DMS114 treated with DMSO at 0.1 percent for 48 hours (cell line): ENCODE data around the gene BCL11A.

Experiments
- DNase-seq: peaks from one replicate; lab custom pipeline; 2025; ENCODE audit not compliant: unreplicated experiment; lab: John Stamatoyannopoulos, UW

The BCL11A gene

DNA sequence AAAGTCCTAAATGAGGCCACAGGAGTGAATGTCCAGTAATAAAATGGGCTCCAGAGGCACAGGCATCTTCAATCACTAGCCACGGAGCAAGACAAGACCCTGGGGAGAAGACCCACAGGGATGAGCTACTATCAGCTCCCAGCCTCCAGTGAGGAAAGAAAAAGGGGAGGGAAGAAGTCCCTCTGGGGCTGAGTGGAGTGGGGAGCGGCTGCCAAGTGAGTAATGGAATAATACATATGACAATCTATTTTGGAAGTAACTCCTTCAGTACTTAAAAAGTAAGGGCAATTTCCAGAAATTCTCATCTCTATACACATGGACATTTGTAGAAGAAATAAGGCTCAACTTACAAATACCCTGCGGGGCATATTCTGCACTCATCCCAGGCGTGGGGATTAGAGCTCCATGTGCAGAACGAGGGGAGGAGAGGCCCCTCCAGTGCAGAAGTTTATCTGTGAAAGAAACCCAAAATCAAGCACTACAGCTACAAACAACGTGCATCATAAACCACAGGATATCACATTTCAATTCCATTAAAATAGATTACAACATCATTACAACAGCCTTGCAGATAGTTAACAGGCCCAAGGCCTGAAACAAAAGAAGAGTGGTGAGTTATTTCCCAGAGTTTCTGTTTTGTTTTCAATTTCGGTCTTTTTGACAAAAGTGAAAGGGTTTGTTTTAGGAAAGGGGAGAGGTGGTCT, 84.9 kb downstream of the BCL11A start:
- DNase-seq, result no peak

- DNase-seq, result no peak
These were observed 87.2 kb downstream of the BCL11A start for GRCh38 chr2:60466161-60466702.

- DNase-seq, result no peak
These were observed 87.7 kb downstream of the BCL11A start for GRCh38 chr2:60465736-60466135.

DNA sequence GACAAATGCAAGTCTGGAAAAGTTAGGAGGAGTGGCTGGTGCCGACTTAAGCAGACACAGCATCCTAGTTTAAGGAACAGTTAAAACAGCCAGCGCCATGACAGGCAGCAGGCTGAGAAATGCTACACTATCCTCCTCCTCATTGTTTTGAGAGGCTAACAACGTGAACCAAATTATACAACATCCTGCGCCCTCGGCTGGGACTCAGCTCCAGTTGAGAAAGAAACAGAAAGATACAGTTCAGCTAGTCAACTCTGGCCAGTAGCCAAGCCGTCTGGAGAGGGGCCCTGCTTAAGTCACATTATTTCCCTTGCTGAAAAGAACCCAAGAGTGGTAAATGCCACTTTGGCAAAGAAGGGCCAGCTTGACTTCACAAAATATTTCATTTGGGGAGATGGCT, 90.2 kb downstream of the BCL11A start:
- no peak for DNase-seq

GRCh38 chr2:60461421-60462108, 91.9 kb downstream of the BCL11A start:
- DNase-seq, result no peak

- no peak for DNase-seq
These were observed 92.7 kb downstream of the BCL11A start for GRCh38 chr2:60460577-60461420.

DNA sequence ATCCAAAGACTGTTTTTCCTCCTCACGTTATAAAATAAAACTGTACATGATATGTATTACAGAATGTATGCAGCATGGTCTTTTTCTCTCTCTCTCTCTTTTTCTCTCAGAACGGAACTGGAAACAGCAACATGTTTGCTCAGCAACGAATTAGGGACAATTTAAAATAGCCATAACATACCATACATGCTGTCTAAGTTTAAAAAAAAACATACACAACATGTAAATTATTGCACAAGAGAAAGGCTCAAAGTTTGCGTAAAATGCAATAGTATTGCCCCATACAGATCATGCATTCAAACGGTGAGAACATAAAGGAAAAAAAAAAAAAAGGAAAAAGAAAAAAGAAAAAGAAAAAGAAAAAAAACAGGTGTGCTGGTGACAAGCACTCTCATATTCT, 93.6 kb downstream of the BCL11A start:
- DNase-seq, result no peak

- DNase-seq, result no peak
These were observed 97.2 kb downstream of the BCL11A start for GRCh38 chr2:60456115-60456770.

DNA sequence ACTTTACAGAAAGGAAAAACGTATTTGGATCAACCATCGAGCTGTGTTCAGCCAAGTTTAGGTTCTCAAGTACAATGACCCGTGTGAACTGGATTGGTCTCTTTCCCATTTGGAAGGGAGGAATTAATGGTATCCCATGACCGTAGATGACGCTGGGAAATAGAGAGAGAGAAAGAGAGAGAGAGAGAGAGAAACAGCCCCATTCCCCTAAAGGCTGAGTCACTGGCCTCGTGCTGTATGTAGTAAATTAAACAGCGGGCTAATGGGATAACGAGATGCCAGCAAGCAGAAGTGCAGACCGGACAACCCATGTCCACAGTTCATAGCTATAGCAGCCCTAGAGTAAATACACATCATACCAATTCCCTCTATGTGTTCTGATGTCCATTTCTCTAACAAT, 99.6 kb downstream of the BCL11A start:
- no peak for DNase-seq

- no peak for DNase-seq
These were observed 100.2 kb downstream of the BCL11A start for GRCh38 chr2:60453301-60453700.

- DNase-seq, result no peak
These were observed 103.0 kb downstream of the BCL11A start for GRCh38 chr2:60450488-60450887.

GRCh38 chr2:60447943-60448342, 105.5 kb downstream of the BCL11A start:
- DNase-seq, result no peak

DNA sequence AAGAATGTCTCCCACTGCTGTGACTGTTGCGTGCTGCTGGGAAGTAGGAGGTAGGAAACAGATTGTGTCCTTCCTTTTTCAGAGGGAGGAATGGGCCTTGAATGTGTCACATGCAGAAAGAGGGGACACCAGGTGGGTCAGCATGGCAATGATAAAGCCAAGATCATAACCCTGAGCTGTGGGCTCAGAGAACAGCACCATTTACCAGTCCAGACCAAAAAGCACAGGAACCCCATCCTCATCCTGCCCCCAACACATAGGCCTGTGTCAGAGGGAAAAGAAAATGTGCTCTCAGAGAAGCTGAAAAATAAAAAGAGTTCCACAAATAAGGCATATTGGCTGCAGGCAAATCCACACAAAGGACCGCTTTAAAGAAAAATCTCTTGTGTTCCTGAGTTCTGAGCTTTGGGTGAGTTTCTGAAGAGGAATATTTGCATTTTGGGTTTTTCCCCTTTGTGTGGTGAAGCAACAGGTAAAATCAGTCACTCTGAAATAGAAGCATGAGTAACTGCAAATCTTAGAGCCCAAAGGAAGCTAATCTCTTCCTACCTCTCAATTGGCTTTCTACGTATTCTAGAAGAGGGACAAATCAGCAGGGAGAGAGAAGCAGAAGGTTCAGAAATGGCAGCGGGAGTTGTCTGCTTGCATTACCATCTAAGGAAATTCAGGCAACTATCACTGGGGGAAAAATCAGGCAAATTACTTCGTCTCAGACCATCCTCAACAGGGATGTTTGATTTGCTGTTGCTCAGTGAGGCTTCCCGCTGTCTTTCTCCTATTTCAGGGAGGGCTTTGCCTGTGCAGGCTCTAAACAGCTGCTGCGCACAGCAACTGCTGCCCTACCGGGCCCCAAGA, 106.8 kb downstream of the BCL11A start:
- DNase-seq, result no peak

DNA sequence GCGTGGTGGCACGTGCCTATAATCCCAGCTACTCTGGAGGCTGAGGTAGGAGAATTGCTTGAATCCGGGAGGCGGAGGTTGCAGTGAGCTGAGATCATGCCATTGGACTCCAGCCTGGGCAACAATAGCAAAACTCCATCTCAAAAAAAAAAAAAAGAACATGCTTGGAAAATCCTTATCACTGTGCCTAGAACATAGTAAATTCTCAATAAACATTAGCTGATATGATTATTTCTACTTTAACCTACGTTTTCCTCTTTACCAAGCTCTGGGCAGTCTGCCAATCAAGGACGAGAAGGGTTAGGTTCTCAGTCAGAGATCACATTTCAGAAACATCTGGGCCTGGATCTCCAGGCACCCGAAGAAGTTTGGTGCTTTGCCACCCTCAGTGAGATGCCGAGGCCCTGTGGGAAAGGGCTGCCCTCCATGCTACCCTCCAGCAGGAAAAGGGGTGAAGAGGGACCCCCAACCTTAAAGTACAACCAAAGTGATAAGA, 107.7 kb downstream of the BCL11A start:
- no peak for DNase-seq

- no peak for DNase-seq
These were observed 110.8 kb downstream of the BCL11A start for GRCh38 chr2:60442608-60443007.

DNA sequence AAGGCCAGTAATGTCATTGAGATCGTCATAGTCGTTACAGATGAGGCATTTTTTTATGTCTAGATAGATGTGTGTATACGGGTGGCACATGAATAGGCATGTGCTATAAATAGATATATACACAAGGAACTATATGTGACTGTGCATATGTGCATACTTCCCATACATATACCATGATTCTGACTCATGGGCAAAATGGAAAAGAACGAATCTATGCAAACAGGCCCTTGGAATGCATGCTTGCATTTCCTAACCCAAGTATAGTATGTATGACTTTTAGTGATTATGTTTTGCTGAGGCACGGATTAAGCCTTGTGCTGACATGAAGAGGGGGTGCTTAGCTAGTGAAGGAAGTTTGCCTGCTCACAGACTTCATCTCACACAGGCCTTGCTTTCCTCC, 111.7 kb downstream of the BCL11A start:
- DNase-seq, result no peak

GRCh38 chr2:60440767-60441163, 112.7 kb downstream of the BCL11A start:
- no peak for DNase-seq

DNA sequence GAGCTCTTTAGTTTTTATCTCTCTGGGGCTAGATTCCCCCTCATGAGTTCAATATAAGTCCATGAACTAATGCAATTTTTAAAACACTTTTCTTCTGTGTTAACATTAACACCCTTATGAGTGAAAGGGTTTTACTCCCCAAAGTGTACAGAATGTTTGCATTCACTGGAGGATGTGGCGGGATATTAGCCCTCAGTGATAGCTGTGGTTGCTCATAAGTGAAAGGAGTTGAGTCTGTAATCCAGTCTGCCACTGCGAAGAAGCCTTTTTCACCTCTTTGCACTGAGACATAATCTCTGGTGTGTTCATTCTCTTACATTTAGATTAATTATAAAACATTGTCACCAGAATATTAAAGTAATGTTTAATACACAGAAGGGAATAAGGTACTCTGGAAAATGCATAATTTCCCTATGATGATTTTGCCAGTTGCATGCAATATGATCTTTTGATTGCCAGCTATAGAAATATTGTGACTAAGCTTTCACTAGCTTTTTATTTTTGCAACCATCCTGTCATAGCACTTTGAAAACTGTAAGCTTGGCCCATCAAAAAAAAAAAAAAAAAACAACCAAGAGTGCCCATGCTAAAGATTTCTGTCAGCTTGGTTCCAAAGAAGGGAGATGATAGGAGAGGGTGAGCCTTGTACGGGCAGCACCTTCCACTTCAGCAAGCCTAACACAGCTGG, 113.2 kb downstream of the BCL11A start:
- no peak for DNase-seq

DNA sequence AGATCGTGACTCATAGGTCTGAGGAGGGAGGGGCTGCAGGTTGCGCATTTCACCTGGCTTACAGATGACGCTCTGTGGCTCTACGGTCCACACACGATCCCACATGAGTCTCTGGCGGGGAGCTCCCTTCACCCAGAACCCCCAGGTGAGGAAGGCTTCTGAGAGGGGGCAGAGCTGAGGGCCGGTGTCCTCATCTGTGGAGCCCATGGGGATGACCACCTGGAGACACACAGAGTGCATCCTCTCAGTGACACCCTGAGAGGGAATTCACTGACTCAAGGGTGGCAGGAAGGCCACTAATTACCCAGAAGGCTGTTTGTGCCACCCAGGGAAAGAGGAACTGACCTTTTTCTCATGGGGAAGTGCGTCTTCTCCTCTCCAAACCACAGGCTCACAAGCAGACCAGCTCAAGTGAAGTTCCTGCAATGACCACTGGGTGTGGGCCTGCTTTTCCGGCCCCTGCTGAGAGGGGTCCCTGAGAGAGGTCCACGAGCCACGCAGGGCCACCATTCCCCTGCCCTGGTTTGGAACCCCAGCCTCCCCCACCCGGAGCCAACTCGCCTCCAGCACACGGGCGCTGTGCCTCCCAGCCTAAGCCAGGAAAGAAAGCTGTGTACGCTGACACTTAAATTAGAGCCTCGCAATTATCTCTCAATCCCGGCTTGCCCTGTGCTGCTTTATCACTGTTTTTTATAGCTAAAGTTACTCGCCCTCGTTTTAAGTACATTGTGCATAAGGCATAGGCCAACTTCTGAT, 114.1 kb downstream of the BCL11A start:
- no peak for DNase-seq
